ENCODE data around the gene SGCA. TPM values are rescaled to one million over a fixed set of nuclear protein-coding genes. Genes with fewer than 3 reads are reported as not detected.

The SGCA gene
- total RNA-seq, 2 donors from 2014 or later: 1.3 TPM; not detected in 1

- H3K27ac ChIP-seq: no peak overlapping the region
- DNase-seq (no peak), ATAC-seq (no peak)
- H3K9me3 ChIP-seq: no peaks in the 10 kb centered on the region
- H3K4me1 ChIP-seq: peaks cover 11% of the 10 kb centered on the region
- TF ChIP-seq CTCF (IDR thresholded peaks at IDR 0.05) (no peak), POLR2A (IDR thresholded peaks at IDR 0.05) (no peak)
- intact Hi-C loops (cut with DNase I): no loop called here
- H3K27me3 ChIP-seq: no peaks in the 10 kb centered on the region
- H3K4me3 ChIP-seq: no peak overlapping the region
- H3K36me3 ChIP-seq (replicated peaks in 1 of 2; ENCODE audit: insufficient read depth in 1 of 2, low read depth in 2 of 2): no peaks in the 10 kb centered on the region
- WGBS, 2 donors: 83 to 87% methylated on average over 6 to 11 of the region's 11 CpGs
Measured at GRCh38 chr17:50172130-50172529, 6.3 kb downstream of the SGCA start.

GRCh38 chr17:50172936-50173334 is 7.1 kb downstream of the SGCA start:
- intact Hi-C loops (cut with DNase I): no loop called here
- no peak for ATAC-seq
- peaks cover 18% of the 10 kb centered on the region for H3K4me1 ChIP-seq
- no peaks in the 10 kb centered on the region for H3K9me3 ChIP-seq
- no peak overlapping the region for H3K4me3 ChIP-seq
- no peak for DNase-seq
- H3K36me3 ChIP-seq (replicated peaks in 1 of 2; ENCODE audit: insufficient read depth in 1 of 2, low read depth in 2 of 2): no peaks in the 10 kb centered on the region
- TF ChIP-seq POLR2A (IDR thresholded peaks at IDR 0.05) (no peak), CTCF (IDR thresholded peaks at IDR 0.05) (no peak)
- WGBS, 2 donors: 44 to 52% methylated on average over 6 of the region's 6 CpGs
- no peaks in the 10 kb centered on the region for H3K27me3 ChIP-seq
- no peak overlapping the region for H3K27ac ChIP-seq

GRCh38 chr17:50173335-50173941 is 7.6 kb downstream of the SGCA start:
- TF ChIP-seq POLR2A (IDR thresholded peaks at IDR 0.05) (no peak), CTCF (IDR thresholded peaks at IDR 0.05) (no peak)
- DNase-seq (peak in 1 of 4 donors; percentile 28), ATAC-seq (no peak)
- H3K9me3 ChIP-seq: no peaks in the 10 kb centered on the region
- H3K4me3 ChIP-seq: no peak overlapping the region
- WGBS, 2 donors: 82 to 86% methylated on average over 2 to 10 of the region's 10 CpGs
- no peaks in the 10 kb centered on the region for H3K36me3 ChIP-seq (replicated peaks in 1 of 2; ENCODE audit: insufficient read depth in 1 of 2, low read depth in 2 of 2)
- H3K27me3 ChIP-seq: no peaks in the 10 kb centered on the region
- peaks cover 23% of the 10 kb centered on the region for H3K4me1 ChIP-seq
- intact Hi-C loops (cut with DNase I): no loop called here
- no peak overlapping the region for H3K27ac ChIP-seq

GRCh38 chr17:50174444-50174843 is 8.6 kb downstream of the SGCA start:
- Histone ChIP-seq H3K4me3 (no peak overlapping the region), H3K27ac (no peak overlapping the region), H3K27me3 (no peaks in the 10 kb centered on the region), H3K9me3 (no peaks in the 10 kb centered on the region), H3K36me3 (replicated peaks in 1 of 2; ENCODE audit: insufficient read depth in 1 of 2, low read depth in 2 of 2) (no peaks in the 10 kb centered on the region), H3K4me1 (peaks cover 26% of the 10 kb centered on the region)
- TF ChIP-seq POLR2A (IDR thresholded peaks at IDR 0.05) (no peak), CTCF (IDR thresholded peaks at IDR 0.05) (no peak)
- DNase-seq (no peak), ATAC-seq (no peak)
- intact Hi-C loops (cut with DNase I): no loop called here
- 64 to 69% methylated on average over 6 of the region's 6 CpGs for WGBS, 2 donors

All from body of pancreas (tissue), 4 donors.